MCF 10A (cell line): Measurements from ENCODE around the gene WASL. TPM values are rescaled to one million over a fixed set of nuclear protein-coding genes. Genes with fewer than 3 reads are reported as not detected.

Experiments used
- BruUV-seq: library from RNA; stranded (reverse); fragments of 400-500 nt; replicated peaks from 2 replicates; lab custom pipeline; 2021; lab: Mats Ljungman, UMichigan
- CTCF ChIA-PET: fragments of 300-600 bp; sonication (Branson Sonifier 250); formaldehyde crosslinking; extraction: SDS; loops from one replicate; lab custom pipeline; 2021; ENCODE audit warnings: antibody characterized with exemption, inconsistent platforms; lab: Yijun Ruan, JAX
- POLR2A ChIA-PET: fragments of 300-600, 350-650 bp; sonication (Branson Sonifier 250); formaldehyde crosslinking; extraction: SDS; loops from one replicate; lab custom pipeline; 2020; ENCODE audit warnings: antibody characterized with exemption, inconsistent platforms; lab: Yijun Ruan, JAX
- DNase-seq: peaks from one replicate; pipeline ENCODE4 v3.0.0-alpha.2; 2018; ENCODE audit not compliant: unreplicated experiment
- H3K27ac Mint-ChIP-seq: one replicate; pipeline ENCODE4 v1.8.0; 2022; ENCODE audit warnings: mild to moderate bottlenecking, low read depth, mixed read lengths; ENCODE audit not compliant: unreplicated experiment
- H3K27me3 Mint-ChIP-seq: one replicate; pipeline ENCODE4 v1.8.0; 2022; ENCODE audit warnings: mixed read lengths; ENCODE audit not compliant: insufficient read depth, unreplicated experiment
- H3K36me3 Mint-ChIP-seq: one replicate; pipeline ENCODE4 v1.8.0; 2022; ENCODE audit warnings: mild to moderate bottlenecking, moderate library complexity, mixed read lengths; ENCODE audit not compliant: insufficient read depth, unreplicated experiment
- H3K4me1 Mint-ChIP-seq: one replicate; pipeline ENCODE4 v1.8.0; 2022; ENCODE audit warnings: mixed read lengths; ENCODE audit not compliant: insufficient read depth, unreplicated experiment
- H3K4me3 Mint-ChIP-seq: one replicate; pipeline ENCODE4 v1.8.0; 2022; ENCODE audit warnings: mild to moderate bottlenecking, moderate library complexity, mixed read lengths; ENCODE audit not compliant: unreplicated experiment
- H3K9me3 Mint-ChIP-seq: one replicate; pipeline ENCODE4 v1.8.0; 2022; ENCODE audit warnings: mixed read lengths; ENCODE audit not compliant: unreplicated experiment
- CTCF ChIP-seq: fragments of 200-600 bp; IDR thresholded peaks from one replicate; pipeline ENCODE4 v1.8.0; 2022; ENCODE audit warnings: antibody characterized with exemption, mild to moderate bottlenecking; ENCODE audit not compliant: unreplicated experiment
- intact Hi-C: fragments of 100-400 bp; cut with micrococcal nuclease; formaldehyde crosslinking; loops from 2 replicates; pipeline ENCODE4 v1.14.1; 2022
- total RNA-seq: library from RNA; stranded (reverse); gene quantifications from 2 replicates; pipeline ENCODE4 v1.2.3, GENCODE V29; 2022

WASL gene
- total RNA-seq, 1 experiment from 2014 or later, result 34.7 TPM

DNA sequence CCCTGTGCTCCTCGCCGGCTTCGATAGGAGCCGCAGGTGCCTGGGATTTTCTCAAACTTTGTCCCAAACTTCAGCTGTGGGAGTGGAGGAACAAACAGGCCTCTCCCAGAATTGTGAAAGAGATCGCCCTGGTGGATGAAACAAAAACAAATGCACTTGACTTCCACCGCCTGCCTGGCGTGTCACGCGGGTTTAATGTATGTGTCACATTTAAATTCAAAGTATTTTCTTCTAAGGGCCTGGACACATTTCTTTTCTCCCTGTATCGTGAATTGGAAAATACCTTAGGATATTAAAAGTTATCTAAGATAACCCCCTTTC, 694 bp upstream of the WASL start:
- H3K9me3 Mint-ChIP-seq, result no peaks in the 10 kb centered on the region
- CTCF ChIA-PET, result interaction anchor here (0.6 to 3.9 kb wide), 13 partner anchors 8 to 177 kb away, joined by 3 to 24 read pairs (median 5); no protein-coding TSS in a partner anchor

DNA sequence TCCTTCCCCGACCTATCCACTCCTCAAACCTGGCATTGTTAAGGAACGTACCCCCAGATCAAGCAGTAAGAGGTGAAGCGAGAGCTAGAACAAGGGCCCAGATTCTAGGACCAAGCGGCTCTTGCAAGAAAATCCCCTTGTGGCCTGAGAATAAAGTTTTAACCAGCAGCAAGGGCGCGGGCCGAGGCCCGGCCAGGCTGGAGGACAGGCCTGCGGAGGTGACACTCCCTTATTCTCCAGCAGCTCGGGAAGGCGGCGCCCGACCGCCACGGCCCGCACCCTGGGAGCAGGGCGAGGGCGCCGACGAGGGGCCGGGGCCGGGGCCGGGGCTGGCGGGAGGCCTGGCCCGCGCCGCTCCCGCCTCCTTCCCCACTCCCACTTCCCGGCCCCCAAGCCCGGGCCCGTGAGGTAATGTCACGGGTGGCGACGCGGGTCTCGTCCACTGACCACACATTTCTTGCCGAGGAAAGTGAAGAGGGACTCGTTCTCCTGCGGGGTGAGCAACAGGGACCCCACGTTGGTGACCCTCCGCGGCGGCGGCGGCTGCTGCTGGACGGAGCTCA, 551 bp downstream of the WASL start:
- Mint-ChIP-seq H3K36me3 (no peaks in the 10 kb centered on the region), H3K27ac (peak overlapping the region; percentile 99), H3K4me1 (peaks cover 51% of the 10 kb centered on the region), H3K4me3 (peak overlapping the region; percentile 98), H3K27me3 (no peaks in the 10 kb centered on the region), H3K9me3 (no peaks in the 10 kb centered on the region)
- intact Hi-C loops, result no loop called here
- TF ChIP-seq CTCF, result no peak
- DNase-seq, result peak; percentile 46
- no TSS peak for BruUV-seq
- ChIA-PET CTCF (interaction anchor here (0.7 to 3.9 kb wide), 14 partner anchors 19 to 145 kb away, joined by 3 to 24 read pairs (median 4); no protein-coding TSS in a partner anchor), POLR2A (interaction anchor here (0.7 to 9.2 kb wide), 36 partner anchors 8 to 191 kb away, joined by 3 to 367 read pairs (median 10); partner anchors contain the start of gene NDUFA5)

More for the DNA sequence above, 694 bp upstream of the WASL start:
- H3K4me1 Mint-ChIP-seq, result peaks cover 44% of the 10 kb centered on the region
- intact Hi-C loops, result loop anchor here (1.0 kb wide), 3 partner anchors 20 to 116 kb away; no protein-coding TSS in a partner anchor
- H3K27me3 Mint-ChIP-seq, result no peaks in the 10 kb centered on the region
- BruUV-seq, result TSS peak; percentile 84
- no peaks in the 10 kb centered on the region for H3K36me3 Mint-ChIP-seq
- no peak for TF ChIP-seq CTCF
- POLR2A ChIA-PET, result interaction anchor here (0.6 to 9.2 kb wide), 47 partner anchors 8 to 526 kb away, joined by 3 to 367 read pairs (median 6); partner anchors contain the start of genes IQUB and NDUFA5
- DNase-seq, result peak; percentile 85
- H3K4me3 Mint-ChIP-seq, result peak overlapping the region; percentile 98
- peak overlapping the region; percentile 99 for H3K27ac Mint-ChIP-seq

- ChIA-PET POLR2A (interaction anchor here (0.5 to 9.2 kb wide), 24 partner anchors 8 to 310 kb away, joined by 3 to 367 read pairs (median 13); partner anchors contain the start of gene NDUFA5), CTCF (interaction anchor here (0.7 to 3.9 kb wide), 7 partner anchors 20 to 125 kb away, joined by 3 to 24 read pairs (median 5); no protein-coding TSS in a partner anchor)
- Mint-ChIP-seq H3K27ac (peak overlapping the region; percentile 99), H3K9me3 (no peaks in the 10 kb centered on the region), H3K4me1 (peaks cover 52% of the 10 kb centered on the region), H3K36me3 (peaks cover 4% of the 10 kb centered on the region), H3K4me3 (peak overlapping the region; percentile 98), H3K27me3 (no peaks in the 10 kb centered on the region)
- intact Hi-C loops, result no loop called here
- DNase-seq, result peak; percentile 80
- TF ChIP-seq CTCF, result no peak
- BruUV-seq, result no TSS peak
Measured at GRCh38 chr7:123747620-123748141, 1.1 kb downstream of the WASL start.

- no peak for TF ChIP-seq CTCF
- CTCF ChIA-PET, result interaction anchor here (0.7 to 3.9 kb wide), 3 partner anchors 23 to 119 kb away, joined by 5 to 24 read pairs (median 16); no protein-coding TSS in a partner anchor
- TSS peak; percentile 29 for BruUV-seq
- Mint-ChIP-seq H3K4me1 (peaks cover 46% of the 10 kb centered on the region), H3K27me3 (no peaks in the 10 kb centered on the region), H3K36me3 (peaks cover 6% of the 10 kb centered on the region), H3K4me3 (peak overlapping the region; percentile 98), H3K9me3 (no peaks in the 10 kb centered on the region), H3K27ac (peak overlapping the region; percentile 99)
- intact Hi-C loops, result no loop called here
- POLR2A ChIA-PET, result interaction anchor here (0.5 to 9.2 kb wide), 9 partner anchors 13 to 311 kb away, joined by 3 to 367 read pairs (median 10); partner anchors contain the start of gene NDUFA5
- DNase-seq, result peak; percentile 19
Measured at GRCh38 chr7:123746931-123747488, 1.8 kb downstream of the WASL start.
